ENCODE measurements around the gene STYK1.
"Not testable (repeated sequence)": the region's sequence is repeated elsewhere in the genome, so short reads cannot be mapped to it uniquely, and the experiment has no call there.

STYK1 gene

DNA sequence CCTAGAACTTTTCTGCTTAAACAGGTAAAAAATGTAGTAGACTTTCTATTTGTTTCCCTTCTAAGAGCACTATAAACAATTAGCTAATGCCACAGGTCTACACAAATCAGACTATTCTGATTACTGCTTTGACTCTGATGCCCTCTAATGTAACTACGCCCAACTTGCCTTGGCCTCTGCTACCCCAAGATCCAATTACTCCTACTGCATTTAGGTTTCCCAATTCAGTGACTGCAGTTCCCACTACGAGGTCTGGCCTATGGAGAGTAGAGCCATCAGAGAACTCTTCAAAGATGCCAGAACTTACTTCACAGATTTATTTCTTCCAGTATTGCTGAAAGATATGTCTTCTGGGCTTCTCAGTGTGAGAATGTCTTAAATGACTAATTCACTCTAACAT lies 15.3 kb upstream of the STYK1 start:
- DNase-seq (ENCODE audit: low read depth in 4 of 4, low spot score in 1 of 4) = no peak

DNA sequence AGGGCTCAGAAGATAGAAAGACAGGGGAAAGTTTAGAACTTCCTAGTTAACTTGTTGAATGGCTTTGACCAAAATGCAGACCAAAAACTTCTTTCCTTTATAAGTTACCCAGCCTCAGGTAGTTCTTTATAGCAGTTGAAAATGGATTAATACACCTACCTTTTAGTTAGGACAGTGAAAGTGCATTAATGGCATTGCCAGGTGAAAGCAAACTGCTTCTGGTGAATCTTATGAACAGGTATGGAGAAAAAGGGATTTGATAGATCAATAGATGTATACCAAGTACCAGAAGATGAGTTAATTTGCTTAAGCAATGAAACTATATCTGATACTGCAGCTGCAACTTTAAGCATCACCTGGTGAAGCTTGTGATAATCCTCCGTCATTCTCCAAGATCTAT lies 14.2 kb upstream of the STYK1 start:
- no peak for DNase-seq (ENCODE audit: low read depth in 4 of 4, low spot score in 1 of 4)

DNA sequence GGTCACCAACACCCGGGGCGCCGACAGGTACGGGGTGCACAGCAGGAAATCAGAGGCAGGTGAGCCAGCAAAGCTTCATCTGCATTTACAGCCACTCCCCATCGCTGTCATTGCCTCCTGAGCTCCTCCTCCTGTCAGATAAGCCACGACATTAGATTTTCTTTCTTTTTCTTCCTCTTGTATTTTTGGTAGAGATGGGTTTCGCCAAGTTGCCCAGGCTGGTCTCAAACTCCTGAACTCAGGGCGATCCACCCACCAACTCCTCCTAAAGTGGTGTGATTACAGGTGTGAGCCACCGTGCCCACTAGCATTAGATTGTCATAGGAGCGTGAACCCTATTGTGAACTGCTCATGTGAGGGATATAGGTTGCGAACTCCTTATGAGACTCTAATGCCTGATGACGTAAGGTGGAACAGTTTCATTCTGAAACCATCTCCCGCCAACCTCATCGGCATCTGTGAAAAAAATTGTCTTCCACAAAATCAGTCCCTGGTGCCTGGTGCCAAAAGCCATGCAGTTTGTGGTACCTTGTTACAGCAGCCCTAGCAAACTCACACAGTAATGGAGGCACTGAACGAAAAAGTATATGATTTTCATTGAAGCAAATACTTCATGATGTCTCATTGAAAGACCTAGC lies 1.5 kb downstream of the STYK1 start:
- DNase-seq (ENCODE audit: low read depth in 4 of 4, low spot score in 1 of 4) = no peak

DNA sequence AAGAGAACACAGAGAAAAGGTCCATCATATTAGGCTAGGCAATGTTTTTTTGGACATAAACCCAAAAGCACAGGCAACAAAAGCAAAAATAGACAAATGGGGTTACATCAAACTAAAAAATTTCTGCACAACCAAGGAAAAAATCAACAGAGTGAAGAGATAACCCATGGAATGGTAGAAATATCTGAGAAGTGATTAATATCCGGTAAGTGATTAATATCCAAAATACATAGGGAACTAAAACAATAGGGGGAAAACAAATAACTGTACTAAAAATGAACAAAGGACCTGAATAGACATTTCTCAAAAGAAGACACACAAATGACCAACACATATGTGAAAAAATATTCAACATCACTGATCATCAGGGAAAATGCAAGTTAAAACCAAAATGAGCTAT lies 4.3 kb downstream of the STYK1 start:
- DNase-seq (ENCODE audit: low read depth in 4 of 4, low spot score in 1 of 4) = no peak

DNA sequence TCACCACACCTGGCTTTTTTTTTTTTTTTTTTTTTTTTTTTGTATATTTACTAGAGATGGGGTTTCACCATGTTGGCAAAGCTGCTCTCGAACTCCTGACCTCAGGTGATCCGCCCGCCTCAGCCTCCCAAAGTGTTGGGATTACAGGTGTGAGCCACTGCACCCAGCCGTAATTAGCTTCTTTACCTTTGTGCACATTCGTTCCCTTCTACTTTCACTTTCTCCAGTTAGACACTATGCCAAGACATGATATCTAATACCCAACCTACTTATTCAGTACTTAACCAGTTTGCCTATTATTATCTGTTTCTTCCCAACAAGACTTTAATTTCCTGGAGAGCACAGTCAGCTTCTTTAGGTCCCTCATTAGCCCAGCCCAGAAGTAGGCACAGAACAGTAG lies 5.3 kb downstream of the STYK1 start:
- DNase-seq (ENCODE audit: low read depth in 4 of 4, low spot score in 1 of 4) = no peak

DNA sequence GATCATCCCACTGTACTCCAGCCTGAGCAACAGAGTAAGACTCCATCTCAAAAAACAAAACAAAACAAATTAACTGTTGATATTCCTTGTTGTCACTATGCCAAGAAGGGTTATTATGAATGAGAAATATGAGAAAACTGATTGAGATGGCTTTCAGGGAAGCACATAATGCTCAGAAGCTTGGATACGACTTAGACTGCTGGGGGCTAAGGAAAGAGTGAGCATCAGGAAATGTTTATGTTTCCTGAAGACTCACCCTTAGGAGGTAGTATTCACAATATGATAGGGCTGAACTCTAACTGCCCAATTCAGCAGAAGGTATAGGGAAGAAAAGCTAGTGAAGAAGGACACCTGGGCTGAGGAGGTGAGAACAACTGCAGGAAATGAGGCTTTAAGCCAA lies 6.3 kb downstream of the STYK1 start:
- DNase-seq (ENCODE audit: low read depth in 4 of 4, low spot score in 1 of 4) = no peak

DNA sequence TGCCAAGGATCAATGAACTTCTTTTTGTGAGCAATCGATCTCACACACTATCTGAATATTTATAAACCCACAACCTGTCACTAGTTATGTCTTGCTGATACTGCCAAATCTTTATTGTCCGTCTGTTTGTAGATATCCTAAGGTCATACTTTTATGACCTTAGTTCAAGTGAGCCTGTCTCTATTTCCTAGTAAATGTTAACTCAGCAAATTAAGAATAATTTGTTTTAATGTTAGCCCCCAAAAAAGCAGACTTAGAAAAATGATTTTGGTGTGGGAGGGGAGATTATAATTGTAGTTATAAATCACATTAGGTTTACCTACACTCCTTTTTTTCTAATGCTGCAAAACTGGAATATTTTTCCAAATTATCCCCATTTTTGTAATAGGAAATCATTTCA lies 9.4 kb downstream of the STYK1 start:
- no peak for DNase-seq (ENCODE audit: low read depth in 4 of 4, low spot score in 1 of 4)

DNA sequence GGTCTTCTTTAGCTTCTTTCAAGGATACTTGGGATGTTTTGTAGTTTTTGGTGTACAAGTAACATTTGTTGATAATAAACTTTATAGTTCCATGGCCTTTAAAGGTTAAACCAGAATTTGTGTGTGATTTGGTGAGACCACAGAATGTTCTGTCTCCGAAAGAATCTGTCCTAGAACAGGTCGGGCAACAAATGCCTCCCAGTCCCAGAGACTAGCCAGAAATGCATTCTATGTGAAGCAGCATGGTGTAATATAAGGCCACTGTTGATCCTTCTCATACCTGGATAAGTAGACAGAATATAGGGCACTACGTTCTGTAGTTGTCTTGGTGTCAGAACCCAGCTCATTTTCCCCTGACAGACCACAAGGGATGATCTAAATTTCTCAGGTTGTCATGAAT lies 10.0 kb downstream of the STYK1 start:
- no peak for DNase-seq (ENCODE audit: low read depth in 4 of 4, low spot score in 1 of 4)

DNA sequence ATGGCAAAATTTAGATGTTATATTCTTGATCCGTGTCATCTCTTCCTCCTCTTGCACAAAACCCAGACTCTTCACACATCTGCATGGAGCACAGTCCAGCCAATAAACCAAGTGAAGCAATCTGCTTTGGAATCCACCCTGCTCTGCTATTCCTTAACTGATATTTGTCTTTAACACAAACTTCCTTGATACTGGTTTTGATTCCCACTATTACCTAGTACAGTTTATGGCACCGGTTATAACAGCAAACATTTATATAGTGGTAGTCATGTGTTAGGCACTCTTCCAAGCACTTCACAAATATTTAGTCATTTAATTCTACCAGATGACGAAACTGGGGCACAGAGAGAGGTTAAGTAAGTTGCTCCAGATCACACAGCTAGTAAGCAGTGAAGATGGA lies 12.5 kb downstream of the STYK1 start:
- DNase-seq (ENCODE audit: low read depth in 4 of 4, low spot score in 1 of 4) = no peak

DNA sequence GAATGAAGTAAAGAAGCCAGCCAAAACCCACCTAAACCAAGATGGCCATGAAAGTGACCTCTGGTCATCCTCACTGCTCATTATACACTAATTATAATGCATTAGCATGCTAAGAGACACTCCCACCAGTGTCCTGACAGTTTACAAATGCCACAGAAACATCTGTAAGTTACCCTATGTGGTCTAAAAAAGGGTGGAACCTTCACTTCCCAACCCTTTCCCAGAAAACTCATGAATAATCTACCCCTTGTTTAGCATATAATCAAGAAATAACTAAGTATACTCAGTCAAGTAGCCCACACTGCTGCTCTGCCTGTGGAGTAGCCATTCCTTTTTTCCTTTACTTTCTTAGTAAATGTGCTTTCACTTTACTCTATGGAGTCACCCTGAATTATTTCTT lies 19.8 kb downstream of the STYK1 start:
- DNase-seq (ENCODE audit: low read depth in 4 of 4, low spot score in 1 of 4) = no peak

DNA sequence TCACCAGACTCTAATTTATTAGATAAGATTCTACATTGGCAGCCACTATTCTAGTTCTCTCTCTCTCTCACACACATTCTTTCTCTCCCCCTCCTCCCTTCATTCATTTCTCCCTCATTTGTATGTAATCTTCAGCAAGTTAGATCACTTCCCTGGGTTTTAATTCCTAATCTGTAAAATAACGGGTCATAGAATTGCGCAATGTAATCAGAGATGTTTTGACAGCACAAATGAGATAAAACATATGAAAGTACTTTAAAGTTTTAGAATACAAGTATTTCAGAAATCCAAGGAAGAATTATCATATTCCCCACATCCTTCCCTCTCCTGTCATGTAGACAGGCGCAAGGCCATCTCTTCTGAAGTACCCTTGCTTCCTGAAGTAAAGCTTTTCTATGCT lies 21.7 kb downstream of the STYK1 start:
- no peak for DNase-seq (ENCODE audit: low read depth in 4 of 4, low spot score in 1 of 4)

DNA sequence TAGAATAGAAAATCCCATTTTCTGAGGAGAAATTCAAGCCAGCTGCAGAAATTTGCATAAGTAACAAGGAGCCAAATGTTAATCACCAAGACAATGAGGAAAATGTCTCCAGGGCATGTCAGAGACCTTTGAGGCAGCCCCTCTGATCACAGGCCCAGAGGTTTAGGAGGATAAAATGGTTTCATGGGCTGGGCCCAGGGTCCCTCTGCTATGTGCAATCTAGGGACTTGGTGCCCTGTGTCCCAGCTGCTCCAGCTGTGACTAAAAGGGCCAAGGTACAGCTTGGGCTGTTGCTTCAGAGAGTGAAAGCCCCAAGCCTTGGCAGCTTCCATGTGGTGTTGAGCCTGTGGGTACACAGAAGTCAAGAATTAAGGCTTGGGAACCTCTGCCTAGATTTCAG lies 27.3 kb downstream of the STYK1 start:
- not testable (repeated sequence) for DNase-seq (ENCODE audit: low read depth in 4 of 4, low spot score in 1 of 4)

DNA sequence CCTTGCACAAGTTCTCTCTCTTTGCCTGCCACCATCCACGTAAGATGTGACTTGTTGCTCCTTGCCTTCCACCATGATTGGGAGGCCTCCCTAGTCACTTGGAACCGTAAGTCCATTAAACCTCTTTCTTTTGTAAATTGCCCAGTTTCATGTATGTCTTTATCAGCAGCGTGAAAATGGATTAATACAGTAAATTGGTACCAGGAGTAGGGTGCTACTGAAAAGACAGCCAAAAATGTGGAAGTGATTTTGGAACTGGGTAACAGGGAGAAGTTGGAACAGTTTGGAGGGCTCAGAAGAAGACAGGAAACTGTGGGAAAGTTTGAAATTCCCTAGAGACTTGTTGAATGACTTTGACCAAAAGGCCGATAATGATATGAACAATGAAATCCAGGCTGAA lies 27.9 kb downstream of the STYK1 start:
- no peak for DNase-seq (ENCODE audit: low read depth in 4 of 4, low spot score in 1 of 4)

DNA sequence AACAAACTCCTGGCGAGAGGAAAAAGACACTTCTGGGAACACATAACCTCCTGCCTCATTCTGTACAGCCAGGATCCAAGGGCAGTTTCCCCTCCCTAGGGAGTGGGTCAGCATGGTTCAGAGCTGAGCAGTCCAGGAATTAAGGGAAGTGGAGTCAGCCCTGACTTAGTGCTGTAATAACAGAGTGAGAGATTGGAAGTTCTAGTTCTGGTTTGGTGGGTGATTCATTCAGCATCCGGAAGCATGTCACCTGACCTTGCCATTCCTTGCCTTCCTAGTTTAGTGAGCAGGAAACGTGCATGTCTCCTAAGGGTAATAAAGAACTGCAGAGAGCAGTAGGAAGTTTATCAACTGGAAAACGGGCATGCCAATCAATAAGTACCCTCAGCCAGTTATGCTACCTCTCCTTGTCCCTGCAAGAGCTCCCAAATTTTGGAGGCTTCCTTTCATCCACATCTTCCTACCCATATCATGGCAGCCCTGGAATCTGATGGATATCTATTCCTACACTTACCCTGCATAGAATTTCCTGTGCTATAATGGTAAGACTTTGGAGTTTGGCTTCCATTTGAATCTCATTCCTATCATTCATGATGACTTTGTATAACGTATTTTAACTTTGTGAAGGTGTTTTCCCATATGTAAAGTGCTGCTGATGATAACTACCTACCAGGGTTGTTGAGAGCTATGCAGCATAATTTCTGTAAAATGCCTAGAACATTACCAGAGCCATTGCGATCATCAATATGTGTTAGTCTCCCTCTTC lies 31.9 kb downstream of the STYK1 start:
- DNase-seq (ENCODE audit: low read depth in 4 of 4, low spot score in 1 of 4) = no peak

DNA sequence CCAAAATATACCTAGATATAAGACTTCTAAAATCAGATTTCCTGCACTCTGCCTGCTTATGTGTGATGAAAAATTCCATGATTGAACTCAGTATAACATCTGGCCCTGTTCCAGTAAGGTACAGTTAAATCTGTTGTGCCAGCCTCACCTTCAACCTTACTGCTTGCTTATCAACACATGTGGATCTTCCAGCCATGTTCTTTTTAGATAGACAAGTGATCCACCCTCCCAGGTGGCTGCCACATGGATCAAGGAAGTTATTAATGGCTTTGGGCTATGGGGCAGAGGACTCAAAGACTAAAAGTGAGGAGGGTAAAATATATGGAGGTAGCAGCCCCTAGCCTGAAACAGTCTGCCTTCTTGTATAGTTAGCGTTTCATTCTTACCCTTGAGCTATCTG lies 35.1 kb downstream of the STYK1 start:
- DNase-seq (ENCODE audit: low read depth in 4 of 4, low spot score in 1 of 4) = no peak

DNA sequence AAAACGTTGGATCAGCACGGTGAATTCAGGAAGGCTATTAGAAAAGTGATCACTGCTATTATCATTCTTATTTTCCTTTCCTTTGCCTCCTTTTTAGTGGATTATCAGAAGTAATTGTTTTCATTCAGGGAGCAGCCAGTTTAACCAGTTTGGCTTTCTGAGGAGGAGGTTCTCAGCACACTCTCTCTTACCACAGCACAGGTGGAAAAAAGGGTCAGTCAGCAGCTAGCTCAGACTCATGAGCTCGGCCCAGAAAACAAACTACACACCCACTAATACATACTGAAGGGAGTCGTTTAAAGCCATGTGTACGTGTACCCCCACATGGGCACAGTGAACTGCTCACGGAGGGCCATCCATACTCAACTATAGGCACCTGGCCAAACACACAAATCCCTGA lies 37.2 kb downstream of the STYK1 start:
- no peak for DNase-seq (ENCODE audit: low read depth in 4 of 4, low spot score in 1 of 4)

DNA sequence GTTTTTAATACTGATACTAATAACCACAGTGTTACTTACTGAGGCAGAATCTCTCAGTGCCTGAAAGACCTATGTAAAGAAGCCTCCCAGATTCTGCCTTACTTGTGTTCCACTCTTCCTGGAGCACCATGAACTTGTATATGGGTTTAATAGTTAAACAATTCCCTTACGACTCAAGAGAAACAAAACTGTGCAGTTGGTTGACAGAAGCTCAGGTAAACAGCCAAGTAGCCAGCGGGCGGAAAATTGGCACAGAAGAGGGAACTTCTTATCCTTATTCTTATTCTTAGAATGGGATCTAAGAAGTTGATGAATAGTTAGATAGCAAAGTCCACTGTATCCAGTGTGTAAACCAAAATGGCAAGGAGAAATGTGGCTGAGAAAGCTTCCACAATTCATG lies 37.7 kb downstream of the STYK1 start:
- DNase-seq (ENCODE audit: low read depth in 4 of 4, low spot score in 1 of 4) = no peak

DNA sequence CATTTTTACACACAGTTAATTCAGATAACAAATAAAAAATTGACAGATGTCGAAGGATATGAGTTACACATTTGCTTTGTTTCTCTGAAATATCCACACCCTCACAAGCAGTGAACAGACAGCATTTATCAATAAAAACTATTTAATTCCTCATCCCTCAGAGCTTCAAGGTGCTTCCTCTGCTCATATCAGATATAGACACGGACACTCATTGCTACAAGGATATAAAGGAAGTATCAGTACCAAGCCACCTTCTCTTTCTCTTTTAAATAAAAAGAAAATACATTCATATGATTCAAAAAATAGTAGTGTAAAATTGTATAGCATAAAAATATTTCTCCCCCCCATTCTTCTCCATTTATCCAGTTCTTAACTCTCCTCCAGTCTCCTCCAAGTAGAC lies 38.5 kb downstream of the STYK1 start:
- DNase-seq (ENCODE audit: low read depth in 4 of 4, low spot score in 1 of 4) = no peak

DNA sequence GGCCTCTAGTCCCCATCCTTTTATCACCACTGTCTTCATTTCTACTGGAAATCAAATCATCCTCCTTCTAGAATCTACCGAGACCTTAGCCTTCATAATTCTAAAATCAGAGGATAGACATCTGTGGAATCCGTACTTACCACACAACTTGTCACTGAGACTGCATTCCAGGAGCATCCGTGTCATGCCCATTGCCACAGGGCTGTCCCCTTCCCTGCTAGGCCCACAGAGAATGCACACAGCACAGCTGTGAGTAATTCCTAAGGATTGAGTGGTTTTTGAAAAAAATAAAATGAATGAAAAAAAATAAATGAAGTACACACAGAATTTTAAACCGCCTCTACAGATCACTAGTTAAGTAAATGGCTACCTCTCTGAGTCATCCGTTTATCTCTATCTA lies 39.4 kb downstream of the STYK1 start:
- no peak for DNase-seq (ENCODE audit: low read depth in 4 of 4, low spot score in 1 of 4)

DNA sequence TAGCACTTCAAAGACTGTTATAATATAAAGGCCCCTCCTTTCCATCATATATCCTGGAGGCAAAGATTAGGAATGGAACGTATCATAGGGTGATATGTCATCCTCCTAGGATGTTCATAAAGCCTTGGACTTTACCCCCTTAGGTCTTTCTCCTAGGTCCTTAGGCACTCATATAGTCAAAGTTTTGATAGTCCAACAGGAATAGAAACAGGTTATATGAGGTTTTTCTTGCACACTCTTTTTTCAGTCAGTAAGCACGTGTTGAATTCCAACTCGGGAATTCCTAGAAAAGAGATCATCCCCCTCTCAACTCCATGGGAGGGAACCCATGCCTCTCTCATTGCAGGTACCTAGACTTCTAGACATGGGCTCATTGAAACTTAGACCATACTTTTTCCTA lies 40.3 kb downstream of the STYK1 start:
- DNase-seq (ENCODE audit: low read depth in 4 of 4, low spot score in 1 of 4) = no peak

DNA sequence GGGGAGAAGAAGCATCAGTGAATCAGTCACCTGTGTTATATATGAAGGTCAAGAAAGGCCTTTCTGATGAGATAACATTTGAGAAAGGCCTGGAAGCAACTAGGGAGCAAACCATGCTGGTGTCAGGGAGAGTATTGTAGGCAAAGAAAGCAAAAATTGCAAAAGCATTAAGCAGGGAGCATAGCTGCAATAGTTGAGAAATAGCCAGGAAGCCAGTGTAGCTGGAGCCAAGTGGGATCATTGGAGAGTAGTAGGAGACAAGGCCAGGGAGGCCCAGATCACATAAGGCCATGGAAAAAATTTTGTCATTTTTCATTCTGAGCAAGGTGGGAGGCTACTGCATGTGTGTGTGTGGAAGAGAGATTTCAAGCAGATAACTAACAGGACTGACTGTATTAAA lies 41.6 kb downstream of the STYK1 start:
- DNase-seq (ENCODE audit: low read depth in 4 of 4, low spot score in 1 of 4) = no peak

DNA sequence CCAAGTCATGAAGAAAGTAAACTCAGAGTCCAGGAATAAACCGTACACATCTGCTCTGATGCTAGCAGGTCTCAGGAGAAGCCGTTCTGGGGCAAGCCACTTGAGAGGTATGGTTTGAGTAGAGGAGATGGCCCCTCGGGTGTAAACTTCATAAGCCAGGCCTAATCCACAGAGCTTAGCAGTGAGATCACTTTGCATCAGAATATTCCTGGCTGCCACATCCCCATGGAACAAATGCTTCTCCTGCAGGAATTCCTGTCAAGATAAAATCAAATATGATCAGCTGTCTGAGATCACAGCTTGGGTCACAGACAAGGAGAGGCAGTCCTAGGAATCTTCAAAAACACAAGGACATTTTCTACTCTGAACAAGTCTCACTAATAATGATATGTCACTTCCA lies 49.2 kb downstream of the STYK1 start:
- DNase-seq (ENCODE audit: low read depth in 4 of 4, low spot score in 1 of 4) = no peak

DNA sequence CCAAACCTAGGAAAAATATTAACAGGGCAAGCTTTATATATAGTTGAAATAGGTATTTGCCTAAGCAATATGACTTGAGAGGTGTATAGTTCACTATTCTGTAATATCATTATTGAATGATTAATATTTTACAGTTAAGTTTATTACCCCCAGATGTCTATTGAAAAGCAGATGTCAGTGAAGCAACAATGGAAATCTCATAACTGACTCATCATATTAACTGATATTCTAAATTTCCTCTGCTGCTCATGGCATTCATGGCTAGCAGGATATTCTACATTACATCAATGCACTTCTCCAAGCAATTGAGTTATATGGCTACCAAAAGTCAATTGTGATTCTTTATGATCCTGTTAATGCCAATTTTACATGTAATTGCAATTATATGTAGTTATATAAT lies 50.7 kb downstream of the STYK1 start:
- DNase-seq (ENCODE audit: low read depth in 4 of 4, low spot score in 1 of 4) = no peak

Data from stimulated activated CD4-positive, alpha-beta T cell treated with anti-CD3 and anti-CD28 coated beads, Interleukin-1b, Interleukin-23, amount 100 ng/mL, for 24 hours (primary cell).